Endothelial cell of umbilical vein (primary cell): ENCODE data around the gene HTRA3. TPM values are rescaled to one million over a fixed set of nuclear protein-coding genes. Genes with fewer than 3 reads are reported as not detected.

Experiments used
- BruUV-seq: library from RNA; stranded (reverse); fragments of 400-500 nt; replicated peaks from 2 replicates; lab custom pipeline; 2021; lab: Mats Ljungman, UMichigan
- CTCF ChIA-PET: fragments of 300-600, 350-600 bp; sonication (Branson Sonifier 250); formaldehyde crosslinking; loops from one replicate; lab custom pipeline; 2021; ENCODE audit warnings: antibody characterized with exemption, inconsistent platforms; lab: Charles Lee
- POLR2A ChIA-PET: fragments of 300-600, 350-600 bp; sonication (Branson Sonifier 250); formaldehyde crosslinking; loops from one replicate; lab custom pipeline; 2021; ENCODE audit warnings: antibody characterized with exemption, inconsistent platforms; lab: Charles Lee
- DNase-seq: peaks from one replicate; pipeline ENCODE4 v3.0.0-alpha.2; 2011; ENCODE audit warnings: low read depth, low spot score
- FAIRE-seq: peaks from 2 replicates; lab custom pipeline; 2011; peaks lifted over from hg19 to GRCh38; lab: Jason Lieb, UNC
- H2AFZ ChIP-seq: 2 replicates; pipeline ENCODE4 v1.6.0; 2012; ENCODE audit warnings: low read depth, low read length, control low read depth, inconsistent platforms
- H3K27ac ChIP-seq: 2 replicates; pipeline ENCODE4 v1.5.1; 2011; ENCODE audit warnings: low read depth, mild to moderate bottlenecking, control low read depth, low read length, moderate library complexity; ENCODE audit not compliant: insufficient read depth
- H3K27me3 ChIP-seq, 2 experiments: 2 replicates each; pipeline versions ENCODE4 v1.6.0 to v1.6.1; 2011; ENCODE audit warnings: low read length in 2 of 2, mixed read lengths in 1 of 2; ENCODE audit not compliant: control insufficient read depth in 2 of 2, insufficient read depth in 2 of 2
- H3K36me3 ChIP-seq, 2 experiments: 2 replicates in 1 of 2; 3 replicates in 1 of 2; pipeline ENCODE4 v1.5.1; 2011; ENCODE audit warnings: low read length in 2 of 2, mild to moderate bottlenecking in 1 of 2, moderate library complexity in 1 of 2; ENCODE audit not compliant: control insufficient read depth in 2 of 2, insufficient read depth in 2 of 2; ENCODE audit errors: extremely low read depth in 1 of 2
- H3K4me1 ChIP-seq: 3 replicates; pipeline ENCODE4 v1.5.1; 2011; ENCODE audit warnings: mild to moderate bottlenecking, low read length; ENCODE audit not compliant: control insufficient read depth, insufficient read depth; ENCODE audit errors: extremely low read depth
- H3K4me2 ChIP-seq: 2 replicates; pipeline ENCODE4 v1.6.1; 2011; ENCODE audit warnings: low read length, control low read depth, mixed read lengths; ENCODE audit not compliant: insufficient read depth
- H3K4me3 ChIP-seq, 3 experiments: fragments of 200-600 bp in 1 of 3; sonication (generic), shearing (Covaris generic) in 1 of 3; replicated peaks in 1 of 3; 2 replicates each; pipeline ENCODE4 v1.5.1; 2011 to 2016; ENCODE audit warnings: control low read depth in 3 of 3, low read length in 3 of 3, mild to moderate bottlenecking in 2 of 3, inconsistent platforms in 1 of 3, low read depth in 1 of 3, moderate library complexity in 1 of 3; ENCODE audit not compliant: insufficient read depth in 1 of 3
- H3K79me2 ChIP-seq: 2 replicates; pipeline ENCODE4 v1.6.0; 2012; ENCODE audit warnings: low read length, inconsistent platforms; ENCODE audit not compliant: control insufficient read depth, insufficient read depth
- H3K9ac ChIP-seq: replicated peaks from 2 replicates; pipeline ENCODE3; 2011; ENCODE audit warnings: low read length, control low read depth; ENCODE audit not compliant: insufficient read depth; ENCODE audit errors: extremely low read depth
- H3K9me1 ChIP-seq: replicated peaks from 3 replicates; pipeline ENCODE4 v1.6.0; 2011; ENCODE audit warnings: mild to moderate bottlenecking, low read length; ENCODE audit not compliant: control insufficient read depth, insufficient read depth; ENCODE audit errors: extremely low read depth
- H3K9me3 ChIP-seq: replicated peaks from 2 replicates; pipeline ENCODE4 v1.5.1; 2012; ENCODE audit warnings: low read length, inconsistent platforms; ENCODE audit not compliant: control insufficient read depth, insufficient read depth
- H4K20me1 ChIP-seq: replicated peaks from 2 replicates; pipeline ENCODE3; 2011; ENCODE audit warnings: mild to moderate bottlenecking, low read length; ENCODE audit not compliant: control insufficient read depth, insufficient read depth; ENCODE audit errors: extremely low read depth
- CTCF ChIP-seq, 2 donors: IDR thresholded peaks; 1 replicate in 1 of 2; 2 replicates in 1 of 2; pipeline ENCODE4 v1.5.1; 2011; ENCODE audit warnings: low read length in 2 of 2, mild to moderate bottlenecking in 2 of 2, moderate library complexity in 2 of 2, control low read depth in 1 of 2, inconsistent platforms in 1 of 2, low read depth in 1 of 2; ENCODE audit not compliant: insufficient read depth in 1 of 2; ENCODE audit errors: extremely low read depth in 1 of 2
- EZH2 ChIP-seq: IDR thresholded peaks from 2 replicates; pipeline ENCODE4 v1.6.1; 2012; ENCODE audit warnings: borderline replicate concordance, low read depth, mild to moderate bottlenecking, moderate library complexity, low read length, inconsistent platforms; ENCODE audit not compliant: severe bottlenecking
- FOS ChIP-seq: IDR thresholded peaks from 2 replicates; pipeline ENCODE4 v1.6.1; 2011; ENCODE audit warnings: mild to moderate bottlenecking, low read length, moderate library complexity, borderline replicate concordance; ENCODE audit not compliant: insufficient read depth
- GATA2 ChIP-seq: IDR thresholded peaks from 2 replicates; pipeline ENCODE4 v1.7.0; 2011; ENCODE audit warnings: low read depth, mild to moderate bottlenecking, moderate library complexity, mixed read lengths, low read length; ENCODE audit not compliant: insufficient read length, insufficient read depth
- JUN ChIP-seq: IDR thresholded peaks from 2 replicates; pipeline ENCODE4 v1.6.1; 2011; ENCODE audit warnings: borderline replicate concordance, low read depth; ENCODE audit not compliant: insufficient read length, insufficient read depth
- MAX ChIP-seq: IDR thresholded peaks from 2 replicates; pipeline ENCODE4 v1.6.1; 2011; ENCODE audit not compliant: insufficient read depth, insufficient read length
- MYC ChIP-seq: IDR thresholded peaks from one replicate; pipeline ENCODE4 v1.6.1; 2011; ENCODE audit warnings: mild to moderate bottlenecking, low read depth, low read length
- POLR2A ChIP-seq: IDR thresholded peaks from 2 replicates; pipeline ENCODE4 v1.6.1; 2012; ENCODE audit warnings: low read depth, mild to moderate bottlenecking, control low read depth, low read length
- POLR2AphosphoS5 ChIP-seq: IDR thresholded peaks from 2 replicates; pipeline ENCODE4 v1.6.1; 2012; ENCODE audit warnings: low read depth, mild to moderate bottlenecking, control low read depth, low read length, moderate library complexity; ENCODE audit not compliant: insufficient read depth
- dilution Hi-C: fragments of 300-500 bp; cut with MboI; formaldehyde crosslinking; loops from one replicate; pipeline ENCODE4 v1.15.0; 2019; ENCODE audit warnings: low sequenced_read_pairs; ENCODE audit not compliant: extremely low pct_ligation_motif_present
- intact Hi-C: fragments of 100-400 bp; cut with micrococcal nuclease; formaldehyde crosslinking; loops from one replicate; pipeline ENCODE4 v1.10.0; 2022
- polyA plus RNA-seq, 4 experiments: library from polyadenylated mRNA; depleted of rRNA in 3 of 4; stranded (reverse) in 3 of 4; unstranded in 1 of 4; fragments of >200 nt; gene quantifications; 2 replicates each; pipeline versions ENCODE4 v1.2.1 to v1.2.3, GENCODE V29; 2011 to 2012; ENCODE audit warnings: missing spikeins in 1 of 4
- total RNA-seq: library from RNA; stranded (reverse); gene quantifications from 2 replicates; pipeline ENCODE4 v1.2.3, GENCODE V29; 2021

The HTRA3 gene
- total and polyA plus RNA-seq, 2 donors (not counting 3 experiments of a cell fraction or from before 2014, with no cell fraction given), result 9.0 to 12.0 TPM

- Histone ChIP-seq H3K4me1 (no peaks in the 10 kb centered on the region), H3K9me3 (no peaks in the 10 kb centered on the region), H3K9ac (no peak overlapping the region), H3K4me2 (no peak overlapping the region), H3K36me3 (no peaks in the 10 kb centered on the region), H3K79me2 (no peaks in the 10 kb centered on the region), H4K20me1 (no peaks in the 10 kb centered on the region), H3K9me1 (no peaks in the 10 kb centered on the region), H3K27ac (no peak overlapping the region), H3K4me3 (no peak overlapping the region), H3K27me3 (peaks cover 0 to 2% of the 10 kb centered on the region in 2 experiments), H2AFZ (no peak overlapping the region)
- FAIRE-seq (no peak), DNase-seq (no peak)
- BruUV-seq, result no TSS peak
- intact Hi-C loops, result no loop called here
- ChIA-PET CTCF (no interaction called here), POLR2A (no interaction called here)
- dilution Hi-C loops, result no loop called here
- no peak for TF ChIP-seq GATA2
- no peak for TF ChIP-seq EZH2
- no peak for TF ChIP-seq JUN
- TF ChIP-seq MYC, result no peak
- no peak for TF ChIP-seq MAX
- TF ChIP-seq POLR2AphosphoS5, result no peak
- no peak for TF ChIP-seq POLR2A
- TF ChIP-seq FOS, result no peak
- no peak for TF ChIP-seq CTCF (IDR thresholded peaks at IDR 0.05; ENCODE audit: extremely low read depth in 1 of 2, insufficient read depth in 1 of 2, low read depth in 1 of 2, low read length in 2 of 2)
Observed at GRCh38 chr4:8350352-8350751, 80.8 kb downstream of the HTRA3 start.
